H9 (cell line): Measurements from ENCODE around the gene MCU. TPM values are rescaled to one million over a fixed set of nuclear protein-coding genes. Genes with fewer than 3 reads are reported as not detected.

Experiments
- DNase-seq: peaks from one replicate; pipeline ENCODE4 v3.0.0-alpha.2; 2017
- H2AFZ ChIP-seq: one replicate; pipeline ENCODE4 v1.6.1; 2013; ENCODE audit warnings: mild to moderate bottlenecking, low read length, control low read depth, moderate library complexity
- H2AK5ac ChIP-seq: 2 replicates; pipeline ENCODE4 v1.6.1; 2013; ENCODE audit warnings: low read length, control low read depth, mixed read lengths; ENCODE audit not compliant: insufficient read length
- H2BK120ac ChIP-seq: one replicate; pipeline ENCODE4 v1.6.1; 2013; ENCODE audit warnings: low read depth, mild to moderate bottlenecking, low read length, control low read depth, inconsistent platforms; ENCODE audit not compliant: poor library complexity, severe bottlenecking
- H2BK12ac ChIP-seq: 2 replicates; pipeline ENCODE4 v1.6.1; 2013; ENCODE audit warnings: low read length, control low read depth, mixed read lengths, low read depth; ENCODE audit not compliant: insufficient read length
- H2BK15ac ChIP-seq: 2 replicates; pipeline ENCODE4 v1.6.1; 2013; ENCODE audit warnings: low read depth, low read length, control low read depth
- H2BK20ac ChIP-seq: one replicate; pipeline ENCODE4 v1.6.1; 2013; ENCODE audit warnings: low read depth, mild to moderate bottlenecking, low read length, control low read depth, inconsistent platforms; ENCODE audit not compliant: poor library complexity, severe bottlenecking
- H2BK5ac ChIP-seq: 2 replicates; pipeline ENCODE4 v1.6.1; 2013; ENCODE audit warnings: low read length, control low read depth, mixed read lengths; ENCODE audit not compliant: insufficient read length
- H3K14ac ChIP-seq: 2 replicates; pipeline ENCODE4 v1.6.1; 2013; ENCODE audit warnings: low read length, control low read depth; ENCODE audit not compliant: insufficient read depth
- H3K18ac ChIP-seq: 2 replicates; pipeline ENCODE4 v1.6.1; 2013; ENCODE audit warnings: low read depth, mild to moderate bottlenecking, mixed read lengths, low read length, control low read depth; ENCODE audit not compliant: insufficient read length
- H3K23ac ChIP-seq: 2 replicates; pipeline ENCODE4 v1.6.1; 2013; ENCODE audit warnings: low read length, control low read depth, mixed read lengths, low read depth; ENCODE audit not compliant: insufficient read length
- H3K23me2 ChIP-seq: 2 replicates; pipeline ENCODE4 v1.6.1; 2013; ENCODE audit warnings: low read depth, mild to moderate bottlenecking, mixed read lengths, low read length, control low read depth; ENCODE audit not compliant: insufficient read length, poor library complexity, severe bottlenecking
- H3K27ac ChIP-seq: 2 replicates; pipeline ENCODE4 v1.5.1; 2013; ENCODE audit warnings: low read length, control low read depth, mixed read lengths, low read depth; ENCODE audit not compliant: insufficient read length
- H3K27me3 ChIP-seq: 2 replicates; pipeline ENCODE4 v1.6.1; 2013; ENCODE audit warnings: low read length, control low read depth, inconsistent platforms; ENCODE audit not compliant: insufficient read depth
- H3K4ac ChIP-seq: 2 replicates; pipeline ENCODE4 v1.6.1; 2013; ENCODE audit warnings: low read depth, mild to moderate bottlenecking, control low read depth, inconsistent platforms, low read length, moderate library complexity
- H3K4me1 ChIP-seq: 2 replicates; pipeline ENCODE4 v1.6.1; 2013; ENCODE audit warnings: low read length, control low read depth, inconsistent platforms; ENCODE audit not compliant: insufficient read depth
- H3K4me2 ChIP-seq: 2 replicates; pipeline ENCODE4 v1.6.1; 2013; ENCODE audit warnings: low read length, control low read depth, mixed read lengths; ENCODE audit not compliant: insufficient read length, insufficient read depth
- H3K56ac ChIP-seq: 2 replicates; pipeline ENCODE4 v1.6.1; 2013; ENCODE audit warnings: low read depth, mild to moderate bottlenecking, mixed read lengths, low read length, control low read depth; ENCODE audit not compliant: insufficient read length
- H3K79me1 ChIP-seq: 2 replicates; pipeline ENCODE4 v1.6.1; 2013; ENCODE audit warnings: low read depth, mild to moderate bottlenecking, moderate library complexity, low read length, control low read depth, inconsistent platforms; ENCODE audit not compliant: insufficient read depth, poor library complexity, severe bottlenecking
- H3K79me2 ChIP-seq: 2 replicates; pipeline ENCODE4 v1.6.1; 2013; ENCODE audit warnings: low read length, control low read depth, inconsistent platforms; ENCODE audit not compliant: insufficient read depth
- H3K9ac ChIP-seq: 2 replicates; pipeline ENCODE4 v1.6.1; 2013; ENCODE audit warnings: low read length, control low read depth, mixed read lengths; ENCODE audit not compliant: insufficient read length; ENCODE audit errors: extremely low read depth
- H3K9me3 ChIP-seq: one replicate; pipeline ENCODE4 v1.6.1; 2013; ENCODE audit warnings: low read depth, low read length, inconsistent platforms; ENCODE audit not compliant: control insufficient read depth
- H3T11ph ChIP-seq: one replicate; pipeline ENCODE4 v1.6.1; 2013; ENCODE audit warnings: mild to moderate bottlenecking, low read length, control low read depth, inconsistent platforms
- H4K20me1 ChIP-seq: one replicate; pipeline ENCODE4 v1.6.1; 2013; ENCODE audit not compliant: control insufficient read depth, insufficient read length, insufficient read depth
- H4K5ac ChIP-seq: 2 replicates; pipeline ENCODE4 v1.6.1; 2013; ENCODE audit warnings: low read depth, mild to moderate bottlenecking, mixed read lengths, low read length, control low read depth; ENCODE audit not compliant: insufficient read length
- H4K8ac ChIP-seq: replicated peaks from 2 replicates; pipeline ENCODE4 v1.6.1; 2013; ENCODE audit warnings: low read length, control low read depth, mixed read lengths, low read depth; ENCODE audit not compliant: insufficient read length
- H4K91ac ChIP-seq: 2 replicates; pipeline ENCODE4 v1.6.1; 2013; ENCODE audit warnings: low read depth, mild to moderate bottlenecking, moderate library complexity, mixed read lengths, low read length, control low read depth; ENCODE audit not compliant: insufficient read length
- H3K27ac Mint-ChIP-seq, 3 experiments: 2 replicates in 2 of 3; 3 replicates in 1 of 3; pipeline ENCODE4 v1.8.0; 2020 to 2021; ENCODE audit warnings: mixed read lengths in 3 of 3, mild to moderate bottlenecking in 1 of 3, moderate library complexity in 1 of 3
- H3K27me3 Mint-ChIP-seq: 2 replicates; pipeline ENCODE4 v1.8.0; 2021; ENCODE audit warnings: low read depth, mild to moderate bottlenecking, moderate library complexity, mixed read lengths
- H3K36me3 Mint-ChIP-seq, 3 experiments: 2 replicates in 2 of 3; 3 replicates in 1 of 3; pipeline ENCODE4 v1.8.0; 2020 to 2021; ENCODE audit warnings: low read depth in 3 of 3, mixed read lengths in 3 of 3; ENCODE audit not compliant: insufficient read depth in 1 of 3
- H3K4me1 Mint-ChIP-seq, 2 experiments: 2 replicates each; pipeline ENCODE4 v1.8.0; 2020; ENCODE audit warnings: mixed read lengths in 2 of 2
- H3K4me3 Mint-ChIP-seq, 2 experiments: 2 replicates in 1 of 2; 3 replicates in 1 of 2; pipeline ENCODE4 v1.8.0; 2020 to 2021; ENCODE audit warnings: mild to moderate bottlenecking in 2 of 2, mixed read lengths in 2 of 2, moderate library complexity in 1 of 2
- H3K9me3 Mint-ChIP-seq, 2 experiments: 2 replicates in 1 of 2; 3 replicates in 1 of 2; pipeline ENCODE4 v1.8.0; 2020; ENCODE audit warnings: mild to moderate bottlenecking in 2 of 2, mixed read lengths in 2 of 2, moderate library complexity in 1 of 2
- CTCF ChIP-seq: fragments of 200-600 bp; sonication (generic); conservative IDR thresholded peaks from 3 replicates; pipeline ENCODE4 v1.8.0; 2021; ENCODE audit warnings: antibody characterized with exemption, mild to moderate bottlenecking
- total RNA-seq: library from RNA; stranded (reverse); gene quantifications from 2 replicates; pipeline ENCODE4 v1.2.1, GENCODE V29; 2021

The MCU gene
- total RNA-seq, 1 experiment from 2014 or later, result 36.6 TPM

GRCh38 chr10:72660220-72660619 is 31.7 kb upstream of the MCU start:
- H2BK12ac ChIP-seq, result no peak overlapping the region
- peaks cover 2% of the 10 kb centered on the region; the same call in 1 of the 2 replicates for H3K4me1 ChIP-seq
- H3K56ac ChIP-seq, result no peak overlapping the region
- no peak for DNase-seq
- Mint-ChIP-seq H3K36me3 (no peaks in the 10 kb centered on the region), H3K27ac (no peak overlapping the region), H3K27me3 (no peaks in the 10 kb centered on the region), H3K9me3 (peaks cover 0 to 3% of the 10 kb centered on the region in 2 experiments; a peak in 1 of 5 replicates), H3K4me1 (peaks cover 4 to 11% of the 10 kb centered on the region in 2 experiments), H3K4me3 (no peak overlapping the region)
- H3K4me2 ChIP-seq, result no peak overlapping the region
- H4K8ac ChIP-seq, result no peak overlapping the region
- H3K27ac ChIP-seq, result no peak overlapping the region
- no peak overlapping the region for H2BK120ac ChIP-seq
- no peak overlapping the region for H4K5ac ChIP-seq
- no peak overlapping the region for H2AK5ac ChIP-seq
- no peaks in the 10 kb centered on the region for H3K27me3 ChIP-seq
- no peaks in the 10 kb centered on the region for H3K79me1 ChIP-seq
- no peak overlapping the region for H3T11ph ChIP-seq
- H3K14ac ChIP-seq, result no peak overlapping the region
- H3K9me3 ChIP-seq, result no peaks in the 10 kb centered on the region
- no peaks in the 10 kb centered on the region for H3K23me2 ChIP-seq
- no peak overlapping the region for H3K23ac ChIP-seq
- H3K79me2 ChIP-seq, result no peaks in the 10 kb centered on the region
- H3K18ac ChIP-seq, result no peak overlapping the region
- no peak overlapping the region for H2BK15ac ChIP-seq
- no peak for TF ChIP-seq CTCF
- no peak overlapping the region for H3K9ac ChIP-seq
- H4K91ac ChIP-seq, result no peak overlapping the region
- no peak overlapping the region for H2AFZ ChIP-seq
- no peak overlapping the region for H3K4ac ChIP-seq
- no peak overlapping the region for H2BK5ac ChIP-seq
- no peak overlapping the region for H2BK20ac ChIP-seq
- H4K20me1 ChIP-seq, result no peaks in the 10 kb centered on the region
